Activated T-helper 1 cell treated with Interleukin-2 at 50 U/mL for 16 hours (primary cell): Measurements from ENCODE around the gene STARD8.

Experiments
- DNase-seq: peaks from one replicate; pipeline ENCODE4 v3.0.0-alpha.2; 2020; ENCODE audit warnings: low read depth

The STARD8 gene

GRCh38 chrX:68753218-68753617, 105.8 kb downstream of the STARD8 start:
- DNase-seq, result no peak

GRCh38 chrX:68754406-68754805, 106.9 kb downstream of the STARD8 start:
- DNase-seq, result no peak

GRCh38 chrX:68755616-68756125, 108.2 kb downstream of the STARD8 start:
- no peak for DNase-seq

- no peak for DNase-seq
These were observed 109.9 kb downstream of the STARD8 start for GRCh38 chrX:68757331-68757730.

- no peak for DNase-seq
These were observed 110.3 kb downstream of the STARD8 start for GRCh38 chrX:68757731-68758130.

GRCh38 chrX:68758671-68759070, 111.2 kb downstream of the STARD8 start:
- DNase-seq, result no peak

GRCh38 chrX:68761086-68761485, 113.6 kb downstream of the STARD8 start:
- DNase-seq, result no peak

GRCh38 chrX:68762766-68763165, 115.3 kb downstream of the STARD8 start:
- DNase-seq, result no peak

GRCh38 chrX:68763481-68763880, 116.0 kb downstream of the STARD8 start:
- no peak for DNase-seq
